Body of pancreas (tissue), 4 donors: ENCODE data around the gene SLC1A5. TPM values are rescaled to one million over a fixed set of nuclear protein-coding genes. Genes with fewer than 3 reads are reported as not detected.

Experiments
- ATAC-seq: fragments of 150-250 bp; one replicate; pipeline ENCODE4 v1.9.1; 2016
- DNase-seq, 4 donors: peaks; one replicate each; pipeline ENCODE4 v3.0.0-alpha.2; 2019
- H3K27ac ChIP-seq, 4 donors: fragments of 200-600 bp; sonication (generic); 1 replicate in 3 of 4; 2 replicates in 1 of 4; pipeline versions ENCODE4 v1.5.1 to v1.6.1; 2016 to 2019; ENCODE audit warnings: mild to moderate bottlenecking in 1 of 4, mixed read lengths in 1 of 4, moderate library complexity in 1 of 4
- H3K27me3 ChIP-seq, 2 donors: fragments of 200-600 bp; sonication (generic); one replicate each; pipeline ENCODE4 v1.6.0; 2016; ENCODE audit warnings: mild to moderate bottlenecking in 1 of 2
- H3K36me3 ChIP-seq, 2 donors: fragments of 200-600 bp; sonication (generic); replicated peaks in 1 of 2; 2 replicates each; pipeline ENCODE4 v1.5.1; 2016; ENCODE audit warnings: low read depth in 2 of 2; ENCODE audit not compliant: insufficient read depth in 1 of 2
- H3K4me1 ChIP-seq: fragments of 200-600 bp; sonication (generic); one replicate; pipeline ENCODE4 v1.6.0; 2016
- H3K4me3 ChIP-seq, 2 donors: fragments of 200-600 bp; sonication (generic); 1 replicate in 1 of 2; 2 replicates in 1 of 2; pipeline ENCODE4 v1.5.1; 2016 to 2019
- H3K9me3 ChIP-seq, 3 donors: fragments of 200-600 bp; sonication (generic); 1 replicate in 2 of 3; 2 replicates in 1 of 3; pipeline ENCODE4 v1.5.1; 2016
- POLR2A ChIP-seq, 3 donors: fragments of 450-650 bp; IDR thresholded peaks; one replicate each; pipeline ENCODE4 v1.6.1; 2016; ENCODE audit warnings: antibody characterized with exemption in 3 of 3, mild to moderate bottlenecking in 2 of 3
- WGBS, 2 donors: methylation state at CpG; one replicate each; pipeline ENCODE4 v1.1.5; 2017; 5-methylcytosine and 5-hydroxymethylcytosine counted together
- intact Hi-C: fragments of 100-400 bp; cut with DNase I; formaldehyde crosslinking; loops from one replicate; pipeline ENCODE4 v1.15.1; 2023
- total RNA-seq, 2 donors: library from RNA; depleted of rRNA; stranded (reverse); fragments of >200 nt; gene quantifications; one replicate each; pipeline ENCODE4 v1.1.0, GENCODE V29; 2016
- TF ChIP-seq, protein P1 (sequence below), 7 experiments: fragments of 450-650 bp in 4 of 7; fragments of 200-600 bp in 3 of 7; sonication (generic) in 3 of 7; IDR thresholded peaks; one replicate each; pipeline ENCODE4 v1.5.1; 2016 to 2019; ENCODE audit warnings: antibody characterized with exemption in 7 of 7

Gene SLC1A5
- total RNA-seq, 2 donors from 2014 or later, result 31.4 to 39.2 TPM

GRCh38 chr19:46730595-46730994 lies 57.8 kb downstream of the SLC1A5 start:
- H3K36me3 ChIP-seq, result peaks cover 3 to 31% of the 10 kb centered on the region in 2 donors
- DNase-seq (no peak), ATAC-seq (no peak)
- WGBS, 2 donors, result 89 to 98% methylated on average over 13 to 14 of the region's 14 CpGs
- no peaks in the 10 kb centered on the region for H3K27me3 ChIP-seq
- no peak overlapping the region for H3K4me3 ChIP-seq
- H3K4me1 ChIP-seq, result no peaks in the 10 kb centered on the region
- H3K27ac ChIP-seq, result no peak overlapping the region
- TF ChIP-seq, protein P1, sequence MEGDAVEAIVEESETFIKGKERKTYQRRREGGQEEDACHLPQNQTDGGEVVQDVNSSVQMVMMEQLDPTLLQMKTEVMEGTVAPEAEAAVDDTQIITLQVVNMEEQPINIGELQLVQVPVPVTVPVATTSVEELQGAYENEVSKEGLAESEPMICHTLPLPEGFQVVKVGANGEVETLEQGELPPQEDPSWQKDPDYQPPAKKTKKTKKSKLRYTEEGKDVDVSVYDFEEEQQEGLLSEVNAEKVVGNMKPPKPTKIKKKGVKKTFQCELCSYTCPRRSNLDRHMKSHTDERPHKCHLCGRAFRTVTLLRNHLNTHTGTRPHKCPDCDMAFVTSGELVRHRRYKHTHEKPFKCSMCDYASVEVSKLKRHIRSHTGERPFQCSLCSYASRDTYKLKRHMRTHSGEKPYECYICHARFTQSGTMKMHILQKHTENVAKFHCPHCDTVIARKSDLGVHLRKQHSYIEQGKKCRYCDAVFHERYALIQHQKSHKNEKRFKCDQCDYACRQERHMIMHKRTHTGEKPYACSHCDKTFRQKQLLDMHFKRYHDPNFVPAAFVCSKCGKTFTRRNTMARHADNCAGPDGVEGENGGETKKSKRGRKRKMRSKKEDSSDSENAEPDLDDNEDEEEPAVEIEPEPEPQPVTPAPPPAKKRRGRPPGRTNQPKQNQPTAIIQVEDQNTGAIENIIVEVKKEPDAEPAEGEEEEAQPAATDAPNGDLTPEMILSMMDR (IDR thresholded peaks at IDR 0.05), result no peak
- intact Hi-C loops, result no loop called here
- no peaks in the 10 kb centered on the region for H3K9me3 ChIP-seq

GRCh38 chr19:46730187-46730586 lies 58.2 kb downstream of the SLC1A5 start:
- H3K36me3 ChIP-seq, result peaks cover 5 to 32% of the 10 kb centered on the region in 2 donors
- 80 to 92% methylated on average over 8 to 9 of the region's 9 CpGs for WGBS, 2 donors
- intact Hi-C loops, result no loop called here

DNA sequence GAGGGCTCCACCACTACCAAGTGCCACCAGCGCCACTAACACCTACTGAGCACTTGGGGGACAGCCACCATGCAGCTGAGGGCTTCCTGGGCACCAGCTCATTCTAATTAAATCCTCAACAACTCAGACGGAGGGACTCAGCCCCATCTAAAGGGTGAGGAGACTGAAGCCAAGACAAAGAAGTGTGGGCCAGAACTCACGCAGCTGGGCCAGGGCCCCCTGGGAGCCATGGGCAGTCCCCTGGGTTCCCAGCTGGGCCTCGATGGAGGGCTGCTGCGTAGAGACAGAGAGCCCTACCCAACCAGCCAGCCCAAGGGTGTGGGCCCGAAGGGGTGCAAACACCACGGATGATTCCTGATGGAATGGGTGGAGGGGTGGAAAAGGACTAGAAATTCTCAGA lies 58.7 kb downstream of the SLC1A5 start:
- Histone ChIP-seq H3K36me3 (peaks cover 5 to 36% of the 10 kb centered on the region in 2 donors), H3K4me1 (no peaks in the 10 kb centered on the region), H3K27me3 (no peaks in the 10 kb centered on the region), H3K27ac (no peak overlapping the region), H3K9me3 (no peaks in the 10 kb centered on the region), H3K4me3 (no peak overlapping the region)
- intact Hi-C loops, result no loop called here
- 89 to 93% methylated on average over 7 of the region's 7 CpGs for WGBS, 2 donors
- DNase-seq (no peak), ATAC-seq (no peak)
- TF ChIP-seq, protein P1 (IDR thresholded peaks at IDR 0.05), result no peak
- TF ChIP-seq POLR2A (IDR thresholded peaks at IDR 0.05), result no peak

More at GRCh38 chr19:46730187-46730586, 58.2 kb downstream of the SLC1A5 start:
- Histone ChIP-seq H3K27me3 (no peaks in the 10 kb centered on the region), H3K27ac (no peak overlapping the region), H3K4me3 (no peak overlapping the region), H3K4me1 (no peaks in the 10 kb centered on the region), H3K9me3 (no peaks in the 10 kb centered on the region)
- no peak for TF ChIP-seq POLR2A (IDR thresholded peaks at IDR 0.05)
- TF ChIP-seq, protein P1 (IDR thresholded peaks at IDR 0.05), result no peak
- ATAC-seq (no peak), DNase-seq (no peak)

DNA sequence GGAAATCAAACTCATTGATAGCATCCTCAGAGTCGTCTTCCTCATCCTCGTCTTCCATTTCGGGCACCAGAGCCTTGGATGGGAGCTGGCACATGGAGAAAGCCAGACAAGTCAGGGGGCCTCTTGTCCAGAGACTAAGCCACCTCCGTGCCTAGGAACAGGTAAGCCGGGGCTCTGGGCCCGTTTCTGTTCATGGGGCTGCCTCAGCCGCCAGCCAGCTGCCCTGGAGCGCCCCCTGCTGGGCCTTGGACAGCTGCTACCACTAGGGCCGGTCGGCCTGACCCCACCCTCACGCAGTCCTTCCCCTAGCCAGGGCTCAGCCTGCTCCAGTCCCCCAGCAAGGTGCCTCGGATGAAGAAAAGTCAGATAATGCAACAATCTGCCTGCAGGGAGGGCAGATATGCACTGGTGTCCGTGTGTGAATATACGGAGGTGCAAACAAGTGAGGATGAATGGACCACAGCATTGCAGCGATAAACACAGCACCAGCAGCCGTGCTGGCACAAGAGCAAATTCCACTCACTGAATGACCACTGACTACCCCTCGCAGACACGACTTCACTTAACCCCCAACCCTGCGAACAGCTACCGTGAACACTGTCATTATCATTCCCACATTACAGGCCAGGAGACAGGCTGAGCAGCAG lies 59.6 kb downstream of the SLC1A5 start:
- Histone ChIP-seq H3K36me3 (peaks cover 5 to 39% of the 10 kb centered on the region in 2 donors), H3K4me3 (no peak overlapping the region), H3K27me3 (no peaks in the 10 kb centered on the region), H3K27ac (no peak overlapping the region), H3K4me1 (no peaks in the 10 kb centered on the region), H3K9me3 (no peaks in the 10 kb centered on the region)
- 47 to 59% methylated on average over 11 to 20 of the region's 20 CpGs for WGBS, 2 donors
- intact Hi-C loops, result no loop called here
- TF ChIP-seq, protein P1 (IDR thresholded peaks at IDR 0.05), result peak; percentile 76 to 88 (median 83)
- no peak for TF ChIP-seq POLR2A (IDR thresholded peaks at IDR 0.05)
- peak; percentile 73 to 80 (median 74) for DNase-seq
- peak; percentile 62 for ATAC-seq

DNA sequence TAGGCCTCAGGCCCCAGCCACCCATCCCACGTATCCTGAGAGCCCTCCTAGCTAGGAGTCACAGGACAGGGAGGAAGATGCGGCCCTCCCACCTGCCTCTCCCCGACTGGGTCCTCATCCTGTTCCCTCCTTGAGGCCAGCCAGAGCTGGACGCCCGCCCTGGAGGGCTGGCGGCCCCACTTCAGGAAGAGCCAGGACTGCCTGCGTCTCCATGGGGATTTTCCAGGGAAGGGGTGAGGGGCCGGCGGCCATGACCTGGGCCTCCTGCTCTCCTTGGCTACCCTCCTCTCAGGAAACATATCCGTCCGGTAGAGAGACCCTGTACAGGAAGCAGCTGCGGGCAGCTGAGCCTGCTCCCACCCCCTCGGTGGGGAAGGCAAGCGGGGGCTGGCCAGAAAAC lies 60.2 kb downstream of the SLC1A5 start:
- intact Hi-C loops, result no loop called here
- 75 to 100% methylated on average over 1 to 13 of the region's 14 CpGs for WGBS, 2 donors
- H3K36me3 ChIP-seq, result peaks cover 5 to 39% of the 10 kb centered on the region in 2 donors
- H3K9me3 ChIP-seq, result no peaks in the 10 kb centered on the region
- no peak overlapping the region for H3K4me3 ChIP-seq
- DNase-seq (no peak), ATAC-seq (peak; percentile 12)
- TF ChIP-seq POLR2A (IDR thresholded peaks at IDR 0.05), result no peak
- TF ChIP-seq, protein P1 (IDR thresholded peaks at IDR 0.05), result no peak
- no peaks in the 10 kb centered on the region for H3K4me1 ChIP-seq
- no peaks in the 10 kb centered on the region for H3K27me3 ChIP-seq
- H3K27ac ChIP-seq, result no peak overlapping the region
